ENCODE results near the gene GPATCH4. TPM values are rescaled to one million over a fixed set of nuclear protein-coding genes. Genes with fewer than 3 reads are reported as not detected.

Gene GPATCH4
- total and polyA plus RNA-seq, 10 of the 15 experiments (the other 5 are each of a cell fraction or from before 2014, with no cell fraction given): 35.5 to 111 (median 73.9) TPM

DNA sequence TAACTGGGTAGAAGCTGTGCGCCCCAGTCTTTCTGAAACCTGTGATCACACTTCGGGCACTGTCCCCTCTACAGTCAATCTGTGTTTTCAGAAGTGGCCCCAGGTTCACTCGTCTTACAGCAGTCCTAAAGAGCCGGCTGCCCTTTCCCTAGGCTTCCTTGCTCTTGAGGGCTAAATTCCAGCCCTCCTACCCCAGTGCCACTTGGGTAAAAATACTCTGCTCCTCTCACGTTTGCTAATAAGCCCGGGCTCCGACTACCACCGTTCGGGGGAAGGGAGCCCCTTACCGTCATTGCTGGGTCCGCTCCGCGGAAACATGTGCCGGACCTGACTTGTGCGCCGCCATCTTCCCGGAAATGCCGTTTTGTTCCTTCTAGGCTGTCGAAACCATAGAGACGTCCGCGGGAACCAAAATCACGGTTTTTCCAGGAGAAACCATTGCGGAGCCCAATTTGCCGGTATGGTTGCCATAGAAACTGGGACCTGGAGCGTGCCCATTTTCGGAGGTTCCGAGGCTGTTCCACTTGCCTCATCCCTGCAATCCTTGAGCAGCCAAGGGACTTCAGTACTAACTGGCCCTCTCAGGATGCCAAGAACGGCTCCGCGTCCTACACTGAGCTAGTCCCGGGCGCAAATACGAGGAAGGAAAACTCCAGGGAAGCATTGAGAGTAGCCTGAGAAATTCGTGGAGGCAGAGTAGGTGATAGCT is at the start of gene GPATCH4 (continued):
- TF ChIP-seq, protein P1, sequence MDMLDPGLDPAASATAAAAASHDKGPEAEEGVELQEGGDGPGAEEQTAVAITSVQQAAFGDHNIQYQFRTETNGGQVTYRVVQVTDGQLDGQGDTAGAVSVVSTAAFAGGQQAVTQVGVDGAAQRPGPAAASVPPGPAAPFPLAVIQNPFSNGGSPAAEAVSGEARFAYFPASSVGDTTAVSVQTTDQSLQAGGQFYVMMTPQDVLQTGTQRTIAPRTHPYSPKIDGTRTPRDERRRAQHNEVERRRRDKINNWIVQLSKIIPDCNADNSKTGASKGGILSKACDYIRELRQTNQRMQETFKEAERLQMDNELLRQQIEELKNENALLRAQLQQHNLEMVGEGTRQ (IDR thresholded peaks at IDR 0.05; ENCODE audit: borderline replicate concordance, low read depth, low read length): no peak
- TF ChIP-seq, protein P2, sequence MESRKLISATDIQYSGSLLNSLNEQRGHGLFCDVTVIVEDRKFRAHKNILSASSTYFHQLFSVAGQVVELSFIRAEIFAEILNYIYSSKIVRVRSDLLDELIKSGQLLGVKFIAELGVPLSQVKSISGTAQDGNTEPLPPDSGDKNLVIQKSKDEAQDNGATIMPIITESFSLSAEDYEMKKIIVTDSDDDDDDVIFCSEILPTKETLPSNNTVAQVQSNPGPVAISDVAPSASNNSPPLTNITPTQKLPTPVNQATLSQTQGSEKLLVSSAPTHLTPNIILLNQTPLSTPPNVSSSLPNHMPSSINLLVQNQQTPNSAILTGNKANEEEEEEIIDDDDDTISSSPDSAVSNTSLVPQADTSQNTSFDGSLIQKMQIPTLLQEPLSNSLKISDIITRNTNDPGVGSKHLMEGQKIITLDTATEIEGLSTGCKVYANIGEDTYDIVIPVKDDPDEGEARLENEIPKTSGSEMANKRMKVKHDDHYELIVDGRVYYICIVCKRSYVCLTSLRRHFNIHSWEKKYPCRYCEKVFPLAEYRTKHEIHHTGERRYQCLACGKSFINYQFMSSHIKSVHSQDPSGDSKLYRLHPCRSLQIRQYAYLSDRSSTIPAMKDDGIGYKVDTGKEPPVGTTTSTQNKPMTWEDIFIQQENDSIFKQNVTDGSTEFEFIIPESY (IDR thresholded peaks at IDR 0.05): no peak
- TF ChIP-seq ESRRA (IDR thresholded peaks at IDR 0.05; ENCODE audit: low read length) (0 out of 2 replicates have a peak, but pooled peaks have one; percentile 42), TARDBP (IDR thresholded peaks at IDR 0.05; ENCODE audit: borderline replicate concordance) (no peak), CEBPB (IDR thresholded peaks at IDR 0.05; ENCODE audit: borderline replicate concordance in 1 of 2, low read depth in 2 of 2, low read length in 2 of 2) (no peak), HCFC1 (IDR thresholded peaks at IDR 0.05; ENCODE audit: low read length) (peak; percentile 67), SPI1 (IDR thresholded peaks at IDR 0.05; ENCODE audit: borderline replicate concordance, insufficient read depth, low read depth, low read length) (no peak), POLR2AphosphoS5 (IDR thresholded peaks at IDR 0.05; ENCODE audit: low read length) (peak; percentile 89), ZNF622 (IDR thresholded peaks at IDR 0.05) (no peak)
- TF ChIP-seq, protein P3, sequence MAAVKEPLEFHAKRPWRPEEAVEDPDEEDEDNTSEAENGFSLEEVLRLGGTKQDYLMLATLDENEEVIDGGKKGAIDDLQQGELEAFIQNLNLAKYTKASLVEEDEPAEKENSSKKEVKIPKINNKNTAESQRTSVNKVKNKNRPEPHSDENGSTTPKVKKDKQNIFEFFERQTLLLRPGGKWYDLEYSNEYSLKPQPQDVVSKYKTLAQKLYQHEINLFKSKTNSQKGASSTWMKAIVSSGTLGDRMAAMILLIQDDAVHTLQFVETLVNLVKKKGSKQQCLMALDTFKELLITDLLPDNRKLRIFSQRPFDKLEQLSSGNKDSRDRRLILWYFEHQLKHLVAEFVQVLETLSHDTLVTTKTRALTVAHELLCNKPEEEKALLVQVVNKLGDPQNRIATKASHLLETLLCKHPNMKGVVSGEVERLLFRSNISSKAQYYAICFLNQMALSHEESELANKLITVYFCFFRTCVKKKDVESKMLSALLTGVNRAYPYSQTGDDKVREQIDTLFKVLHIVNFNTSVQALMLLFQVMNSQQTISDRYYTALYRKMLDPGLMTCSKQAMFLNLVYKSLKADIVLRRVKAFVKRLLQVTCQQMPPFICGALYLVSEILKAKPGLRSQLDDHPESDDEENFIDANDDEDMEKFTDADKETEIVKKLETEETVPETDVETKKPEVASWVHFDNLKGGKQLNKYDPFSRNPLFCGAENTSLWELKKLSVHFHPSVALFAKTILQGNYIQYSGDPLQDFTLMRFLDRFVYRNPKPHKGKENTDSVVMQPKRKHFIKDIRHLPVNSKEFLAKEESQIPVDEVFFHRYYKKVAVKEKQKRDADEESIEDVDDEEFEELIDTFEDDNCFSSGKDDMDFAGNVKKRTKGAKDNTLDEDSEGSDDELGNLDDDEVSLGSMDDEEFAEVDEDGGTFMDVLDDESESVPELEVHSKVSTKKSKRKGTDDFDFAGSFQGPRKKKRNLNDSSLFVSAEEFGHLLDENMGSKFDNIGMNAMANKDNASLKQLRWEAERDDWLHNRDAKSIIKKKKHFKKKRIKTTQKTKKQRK (IDR thresholded peaks at IDR 0.05; ENCODE audit: low read depth, low read length): no peak
- TF ChIP-seq, protein P4, sequence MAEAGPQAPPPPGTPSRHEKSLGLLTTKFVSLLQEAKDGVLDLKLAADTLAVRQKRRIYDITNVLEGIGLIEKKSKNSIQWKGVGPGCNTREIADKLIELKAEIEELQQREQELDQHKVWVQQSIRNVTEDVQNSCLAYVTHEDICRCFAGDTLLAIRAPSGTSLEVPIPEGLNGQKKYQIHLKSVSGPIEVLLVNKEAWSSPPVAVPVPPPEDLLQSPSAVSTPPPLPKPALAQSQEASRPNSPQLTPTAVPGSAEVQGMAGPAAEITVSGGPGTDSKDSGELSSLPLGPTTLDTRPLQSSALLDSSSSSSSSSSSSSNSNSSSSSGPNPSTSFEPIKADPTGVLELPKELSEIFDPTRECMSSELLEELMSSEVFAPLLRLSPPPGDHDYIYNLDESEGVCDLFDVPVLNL (IDR thresholded peaks at IDR 0.05; ENCODE audit: low read depth, low read length): no peak
- TF ChIP-seq, protein P5, sequence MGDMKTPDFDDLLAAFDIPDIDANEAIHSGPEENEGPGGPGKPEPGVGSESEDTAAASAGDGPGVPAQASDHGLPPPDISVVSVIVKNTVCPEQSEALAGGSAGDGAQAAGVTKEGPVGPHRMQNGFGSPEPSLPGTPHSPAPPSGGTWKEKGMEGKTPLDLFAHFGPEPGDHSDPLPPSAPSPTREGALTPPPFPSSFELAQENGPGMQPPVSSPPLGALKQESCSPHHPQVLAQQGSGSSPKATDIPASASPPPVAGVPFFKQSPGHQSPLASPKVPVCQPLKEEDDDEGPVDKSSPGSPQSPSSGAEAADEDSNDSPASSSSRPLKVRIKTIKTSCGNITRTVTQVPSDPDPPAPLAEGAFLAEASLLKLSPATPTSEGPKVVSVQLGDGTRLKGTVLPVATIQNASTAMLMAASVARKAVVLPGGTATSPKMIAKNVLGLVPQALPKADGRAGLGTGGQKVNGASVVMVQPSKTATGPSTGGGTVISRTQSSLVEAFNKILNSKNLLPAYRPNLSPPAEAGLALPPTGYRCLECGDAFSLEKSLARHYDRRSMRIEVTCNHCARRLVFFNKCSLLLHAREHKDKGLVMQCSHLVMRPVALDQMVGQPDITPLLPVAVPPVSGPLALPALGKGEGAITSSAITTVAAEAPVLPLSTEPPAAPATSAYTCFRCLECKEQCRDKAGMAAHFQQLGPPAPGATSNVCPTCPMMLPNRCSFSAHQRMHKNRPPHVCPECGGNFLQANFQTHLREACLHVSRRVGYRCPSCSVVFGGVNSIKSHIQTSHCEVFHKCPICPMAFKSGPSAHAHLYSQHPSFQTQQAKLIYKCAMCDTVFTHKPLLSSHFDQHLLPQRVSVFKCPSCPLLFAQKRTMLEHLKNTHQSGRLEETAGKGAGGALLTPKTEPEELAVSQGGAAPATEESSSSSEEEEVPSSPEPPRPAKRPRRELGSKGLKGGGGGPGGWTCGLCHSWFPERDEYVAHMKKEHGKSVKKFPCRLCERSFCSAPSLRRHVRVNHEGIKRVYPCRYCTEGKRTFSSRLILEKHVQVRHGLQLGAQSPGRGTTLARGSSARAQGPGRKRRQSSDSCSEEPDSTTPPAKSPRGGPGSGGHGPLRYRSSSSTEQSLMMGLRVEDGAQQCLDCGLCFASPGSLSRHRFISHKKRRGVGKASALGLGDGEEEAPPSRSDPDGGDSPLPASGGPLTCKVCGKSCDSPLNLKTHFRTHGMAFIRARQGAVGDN (IDR thresholded peaks at IDR 0.05): peak; percentile 87
- TF ChIP-seq, protein P6, sequence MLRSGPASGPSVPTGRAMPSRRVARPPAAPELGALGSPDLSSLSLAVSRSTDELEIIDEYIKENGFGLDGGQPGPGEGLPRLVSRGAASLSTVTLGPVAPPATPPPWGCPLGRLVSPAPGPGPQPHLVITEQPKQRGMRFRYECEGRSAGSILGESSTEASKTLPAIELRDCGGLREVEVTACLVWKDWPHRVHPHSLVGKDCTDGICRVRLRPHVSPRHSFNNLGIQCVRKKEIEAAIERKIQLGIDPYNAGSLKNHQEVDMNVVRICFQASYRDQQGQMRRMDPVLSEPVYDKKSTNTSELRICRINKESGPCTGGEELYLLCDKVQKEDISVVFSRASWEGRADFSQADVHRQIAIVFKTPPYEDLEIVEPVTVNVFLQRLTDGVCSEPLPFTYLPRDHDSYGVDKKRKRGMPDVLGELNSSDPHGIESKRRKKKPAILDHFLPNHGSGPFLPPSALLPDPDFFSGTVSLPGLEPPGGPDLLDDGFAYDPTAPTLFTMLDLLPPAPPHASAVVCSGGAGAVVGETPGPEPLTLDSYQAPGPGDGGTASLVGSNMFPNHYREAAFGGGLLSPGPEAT (IDR thresholded peaks at IDR 0.05; ENCODE audit: low read depth): peak; percentile 90
